A549 (cell line): ENCODE results near the gene MOCS1.

Experiments used
- CTCF ChIP-seq: fragments of >200 bp; sonication (Bioruptor Twin); formaldehyde crosslinking; IDR thresholded peaks from 3 replicates; pipeline ENCODE4 v1.5.1; 2016
- JUN ChIP-seq, 2 experiments: fragments of >200 bp; sonication (Bioruptor Twin); formaldehyde crosslinking; IDR thresholded peaks; 2 replicates in 1 of 2; 3 replicates in 1 of 2; pipeline ENCODE4 v1.6.1; 2016 to 2017
- KDM5A ChIP-seq: fragments of 200-600 bp; sonication (generic); IDR thresholded peaks from 2 replicates; pipeline ENCODE4 v1.6.1; 2016; ENCODE audit warnings: antibody characterized with exemption, mild to moderate bottlenecking
- MYC ChIP-seq: IDR thresholded peaks from 2 replicates; pipeline ENCODE4 v1.6.1; 2012; ENCODE audit warnings: mild to moderate bottlenecking, inconsistent platforms, low read length, improper control_type of control experiment, borderline replicate concordance

GRCh38 chr6:39896701-39897100, 37.6 kb downstream of the MOCS1 start:
- TF ChIP-seq JUN (IDR thresholded peaks at IDR 0.05) (no peak), CTCF (no peak), MYC (no peak), KDM5A (no peak)
